ENCODE data around the gene TOP2B. TPM values are rescaled to one million over a fixed set of nuclear protein-coding genes. Genes with fewer than 3 reads are reported as not detected.

Gene TOP2B
- total RNA-seq, 1 experiment from 2014 or later: 181 TPM

GRCh38 chr3:25689226-25689625, 24.5 kb upstream of the TOP2B start:
- no peaks in the 10 kb centered on the region for H3K4me1 Mint-ChIP-seq

More at GRCh38 chr3:25689226-25689625, 24.5 kb upstream of the TOP2B start:
- H3K14ac ChIP-seq (ENCODE audit: insufficient read depth, low read length): no peak overlapping the region; the same call in 1 of the 2 replicates
- H3T11ph ChIP-seq (ENCODE audit: low read length): no peak overlapping the region
- TF ChIP-seq CTCF (conservative IDR thresholded peaks at IDR 0.05): no peak
- Mint-ChIP-seq H3K9me3 (no peaks in the 10 kb centered on the region), H3K27me3 (ENCODE audit: low read depth) (no peaks in the 10 kb centered on the region), H3K36me3 (ENCODE audit: insufficient read depth in 1 of 3, low read depth in 3 of 3) (no peaks in the 10 kb centered on the region), H3K27ac (no peak overlapping the region), H3K4me3 (no peak overlapping the region)
- no peak overlapping the region for H2BK120ac ChIP-seq (ENCODE audit: low read depth, low read length, poor library complexity, severe bottlenecking)
- no peak for DNase-seq
- no peak overlapping the region for H4K91ac ChIP-seq (ENCODE audit: insufficient read length, low read depth, low read length)
- H4K8ac ChIP-seq (replicated peaks; ENCODE audit: insufficient read length, low read depth, low read length): no peak overlapping the region
- H2BK15ac ChIP-seq (ENCODE audit: low read depth, low read length): no peak overlapping the region
- no peak overlapping the region for H4K5ac ChIP-seq (ENCODE audit: insufficient read length, low read depth, low read length)
- no peak overlapping the region for H3K27ac ChIP-seq (ENCODE audit: insufficient read length, low read depth, low read length)
- H3K4me1 ChIP-seq (ENCODE audit: insufficient read depth, low read length): no peaks in the 10 kb centered on the region; the same call in 1 of the 2 replicates
- H3K27me3 ChIP-seq (ENCODE audit: insufficient read depth, low read length): no peaks in the 10 kb centered on the region
- H3K4ac ChIP-seq (ENCODE audit: low read depth, low read length): no peak overlapping the region
- no peaks in the 10 kb centered on the region for H3K79me1 ChIP-seq (ENCODE audit: insufficient read depth, low read depth, low read length, poor library complexity, severe bottlenecking)
- no CpG with 5 or more reads among the region's 3 CpGs for WGBS (ENCODE audit: extremely low coverage, insufficient read length, low lambda C conversion rate)
- no peak overlapping the region for H2BK12ac ChIP-seq (ENCODE audit: insufficient read length, low read depth, low read length)
- no peak overlapping the region for H2AK5ac ChIP-seq (ENCODE audit: insufficient read length, low read length)
- no peak overlapping the region for H3K9ac ChIP-seq (ENCODE audit: extremely low read depth, insufficient read length, low read length)
- H3K18ac ChIP-seq (ENCODE audit: insufficient read length, low read depth, low read length): no peak overlapping the region
- H4K20me1 ChIP-seq (ENCODE audit: control insufficient read depth, insufficient read depth, insufficient read length): no peaks in the 10 kb centered on the region
- H2AFZ ChIP-seq (ENCODE audit: low read length): no peak overlapping the region
- no peak overlapping the region for H2BK20ac ChIP-seq (ENCODE audit: low read depth, low read length, poor library complexity, severe bottlenecking)
- H3K56ac ChIP-seq (ENCODE audit: insufficient read length, low read depth, low read length): no peak overlapping the region
- H3K23ac ChIP-seq (ENCODE audit: insufficient read length, low read depth, low read length): no peak overlapping the region
- no peaks in the 10 kb centered on the region for H3K23me2 ChIP-seq (ENCODE audit: insufficient read length, low read depth, low read length, poor library complexity, severe bottlenecking)
- H3K4me2 ChIP-seq (ENCODE audit: insufficient read depth, insufficient read length, low read length): no peak overlapping the region
- H3K9me3 ChIP-seq (ENCODE audit: control insufficient read depth, low read depth, low read length): no peaks in the 10 kb centered on the region
- no peaks in the 10 kb centered on the region for H3K79me2 ChIP-seq (ENCODE audit: insufficient read depth, low read length)
- no peak overlapping the region for H2BK5ac ChIP-seq (ENCODE audit: insufficient read length, low read length)
